Astrocyte of the spinal cord (primary cell): ENCODE measurements around the gene ZNF774.

Source experiments
- DNase-seq: peaks from one replicate; pipeline ENCODE4 v3.0.0; 2011; ENCODE audit warnings: low read depth, low spot score
- H3K4me3 ChIP-seq: 2 replicates; pipeline ENCODE4 v1.5.1; 2011; ENCODE audit warnings: low read depth, mild to moderate bottlenecking, low read length, moderate library complexity
- CTCF ChIP-seq: IDR thresholded peaks from 2 replicates; pipeline ENCODE4 v1.5.1; 2012; ENCODE audit warnings: low read depth, mild to moderate bottlenecking, low read length, inconsistent platforms
- in situ Hi-C: cut with HindIII; loops from 2 replicates; pipeline ENCODE4 v1.10.0; 2017; ENCODE audit warnings: low sequenced_read_pairs

Gene ZNF774

GRCh38 chr15:90396321-90396720 lies 44.2 kb downstream of the ZNF774 start:
- H3K4me3 ChIP-seq, result no peak overlapping the region
- in situ Hi-C loops, result no loop called here
- no peak for TF ChIP-seq CTCF
- DNase-seq, result no peak

- in situ Hi-C loops, result no loop called here
- no peak for TF ChIP-seq CTCF
- H3K4me3 ChIP-seq, result no peak overlapping the region
- no peak for DNase-seq
Observed at GRCh38 chr15:90400005-90400758, 48.1 kb downstream of the ZNF774 start.

GRCh38 chr15:90400759-90401314 lies 48.8 kb downstream of the ZNF774 start:
- no peak overlapping the region for H3K4me3 ChIP-seq
- in situ Hi-C loops, result no loop called here
- DNase-seq, result peak; percentile 97
- TF ChIP-seq CTCF, result no peak

GRCh38 chr15:90401495-90401894 lies 49.4 kb downstream of the ZNF774 start:
- H3K4me3 ChIP-seq, result no peak overlapping the region
- in situ Hi-C loops, result no loop called here
- no peak for TF ChIP-seq CTCF
- no peak for DNase-seq

- no peak overlapping the region for H3K4me3 ChIP-seq
- TF ChIP-seq CTCF, result no peak
- in situ Hi-C loops, result no loop called here
- DNase-seq, result peak; percentile 85
Observed at GRCh38 chr15:90402223-90402622, 50.1 kb downstream of the ZNF774 start.

- no peak for DNase-seq
- in situ Hi-C loops, result no loop called here
- no peak overlapping the region for H3K4me3 ChIP-seq
- no peak for TF ChIP-seq CTCF
Observed at GRCh38 chr15:90402767-90403166, 50.7 kb downstream of the ZNF774 start.
